ENCODE results near the gene MYO3B.

The MYO3B gene

GRCh38 chr2:170177950-170178781 lies at the start of gene MYO3B:
TSS of gene MYO3B (plus strand) at chr2:170178147. CDS start at chr2:170178288, 141 bp downstream.
- peak in 2 of 3 experiments; percentile 0 to 11 for DNase-seq

DNA sequence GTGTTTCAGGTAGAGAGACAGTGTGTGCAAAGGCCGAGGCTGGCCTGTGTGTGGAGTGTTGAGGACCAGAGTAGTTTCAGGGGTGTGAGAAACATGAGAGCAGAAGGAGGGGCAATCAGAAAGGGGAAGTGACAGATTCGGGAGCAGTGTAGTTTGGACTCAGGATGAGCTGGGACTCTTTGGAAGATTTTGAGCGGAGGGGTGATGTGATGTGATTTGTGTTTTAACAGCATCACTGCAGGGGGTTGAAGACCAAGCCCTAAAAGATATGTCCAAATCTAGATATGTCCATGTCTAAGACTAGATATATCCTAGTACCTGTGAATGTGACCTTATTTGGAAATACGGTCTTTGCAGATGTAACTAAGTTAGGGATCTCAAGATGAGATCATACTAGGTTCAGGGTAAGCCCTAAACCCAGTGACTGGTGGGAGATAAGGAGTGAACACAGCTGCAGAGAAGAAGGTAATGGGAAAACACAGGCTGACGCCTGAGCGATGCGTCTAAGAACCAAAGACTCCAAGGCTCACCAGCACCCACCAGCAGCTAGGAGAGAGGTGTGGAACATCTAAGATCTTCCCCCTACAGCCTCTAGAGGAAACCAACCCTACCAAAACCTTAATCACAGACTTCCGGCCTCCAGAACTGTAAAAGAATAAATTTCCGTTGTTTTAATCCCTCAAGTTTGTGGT lies 38.5 kb upstream of the MYO3B start:
- DNase-seq: no peak

GRCh38 chr2:170140561-170140960 lies 37.4 kb upstream of the MYO3B start:
- no peak for DNase-seq

DNA sequence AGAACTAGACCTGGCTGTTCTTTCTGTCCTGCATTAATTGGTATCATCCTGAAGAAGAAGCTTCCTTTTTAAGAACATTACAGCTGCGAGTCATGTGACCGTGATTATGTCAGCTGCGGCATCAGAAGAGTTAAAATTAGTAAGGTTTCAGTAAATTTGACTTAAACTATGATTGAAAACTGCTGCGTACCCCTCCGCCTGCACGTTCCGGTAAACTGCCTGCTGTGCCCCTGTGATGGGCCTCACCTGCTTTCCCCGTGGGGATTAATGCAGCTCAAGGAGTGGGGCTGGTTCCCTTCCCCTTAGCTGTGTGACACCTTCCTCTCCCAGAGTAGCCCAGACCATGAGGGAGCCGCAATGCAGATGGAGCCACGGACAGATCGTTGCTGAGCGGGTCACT lies 36.1 kb upstream of the MYO3B start:
- no peak for DNase-seq

DNA sequence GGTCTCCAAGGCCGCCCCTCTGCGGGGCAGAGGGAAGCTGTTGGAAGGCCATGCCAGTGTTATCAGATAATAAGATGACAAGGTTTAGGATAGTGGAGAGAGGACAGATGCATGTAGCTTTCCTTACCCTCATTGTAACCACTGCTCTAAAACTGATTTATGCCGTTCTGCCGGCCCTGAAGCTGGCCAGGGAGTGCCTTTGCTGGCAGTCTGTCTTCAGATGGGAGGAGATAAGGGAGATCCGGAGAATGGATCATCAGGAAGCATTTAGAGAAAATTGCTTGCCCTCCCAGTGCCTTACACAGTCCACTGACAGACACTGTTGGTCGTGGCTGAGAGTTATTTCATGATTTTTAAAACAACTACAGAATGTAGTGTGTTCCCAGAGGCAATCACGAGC lies 35.4 kb upstream of the MYO3B start:
- no peak for DNase-seq

DNA sequence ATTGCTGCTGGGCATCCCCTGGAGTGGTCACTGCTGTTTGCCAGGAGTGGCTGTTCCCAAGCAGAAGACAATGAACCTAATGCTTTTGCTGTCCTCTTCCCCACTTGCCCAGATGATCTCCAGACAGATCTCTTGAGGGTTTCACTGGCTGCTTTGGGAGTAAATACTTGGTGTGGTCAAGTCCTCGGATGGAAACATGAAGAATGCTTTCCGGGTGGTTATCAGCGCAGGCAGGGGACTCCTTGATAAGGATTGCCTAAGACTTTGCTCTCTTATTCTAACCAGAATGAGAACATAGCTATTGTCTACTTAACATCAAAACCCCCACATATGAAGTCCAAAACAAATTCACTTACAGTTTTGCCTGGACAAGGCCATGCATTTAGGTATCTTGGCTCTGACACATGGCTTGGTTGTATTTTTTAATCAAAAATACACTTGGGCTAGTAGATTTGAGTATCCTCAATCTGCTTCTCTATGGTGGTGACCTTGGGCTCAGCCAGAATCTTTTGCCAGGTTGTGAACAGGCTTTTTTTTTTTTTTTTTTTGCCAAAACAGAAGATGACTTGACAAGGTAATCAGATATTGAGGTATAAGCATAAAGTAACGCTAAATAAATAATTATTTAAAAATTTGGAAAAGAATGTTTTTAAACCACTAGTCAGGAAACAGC lies 34.8 kb upstream of the MYO3B start:
- no peak for DNase-seq

DNA sequence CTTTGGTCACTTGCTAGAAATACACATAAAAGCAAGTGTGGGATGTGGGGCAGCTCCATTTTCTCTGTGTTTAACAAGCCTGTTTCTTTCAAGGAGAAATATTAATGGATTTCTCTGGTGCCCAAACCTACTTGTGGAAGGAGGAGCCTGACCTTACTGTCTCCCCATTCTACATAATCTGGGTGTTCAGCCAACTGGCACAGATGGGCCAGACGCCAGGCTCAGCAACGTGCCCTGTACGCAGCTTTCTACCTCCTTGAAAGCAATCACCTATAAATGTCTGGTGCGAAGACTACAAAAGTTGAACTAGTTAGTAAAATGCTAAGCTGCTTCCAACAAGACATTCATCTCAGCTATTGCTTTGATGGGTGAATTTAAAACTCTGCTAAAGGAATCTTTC lies 33.2 kb upstream of the MYO3B start:
- DNase-seq: no peak

GRCh38 chr2:170145191-170145590 lies 32.8 kb upstream of the MYO3B start:
- no peak for DNase-seq

DNA sequence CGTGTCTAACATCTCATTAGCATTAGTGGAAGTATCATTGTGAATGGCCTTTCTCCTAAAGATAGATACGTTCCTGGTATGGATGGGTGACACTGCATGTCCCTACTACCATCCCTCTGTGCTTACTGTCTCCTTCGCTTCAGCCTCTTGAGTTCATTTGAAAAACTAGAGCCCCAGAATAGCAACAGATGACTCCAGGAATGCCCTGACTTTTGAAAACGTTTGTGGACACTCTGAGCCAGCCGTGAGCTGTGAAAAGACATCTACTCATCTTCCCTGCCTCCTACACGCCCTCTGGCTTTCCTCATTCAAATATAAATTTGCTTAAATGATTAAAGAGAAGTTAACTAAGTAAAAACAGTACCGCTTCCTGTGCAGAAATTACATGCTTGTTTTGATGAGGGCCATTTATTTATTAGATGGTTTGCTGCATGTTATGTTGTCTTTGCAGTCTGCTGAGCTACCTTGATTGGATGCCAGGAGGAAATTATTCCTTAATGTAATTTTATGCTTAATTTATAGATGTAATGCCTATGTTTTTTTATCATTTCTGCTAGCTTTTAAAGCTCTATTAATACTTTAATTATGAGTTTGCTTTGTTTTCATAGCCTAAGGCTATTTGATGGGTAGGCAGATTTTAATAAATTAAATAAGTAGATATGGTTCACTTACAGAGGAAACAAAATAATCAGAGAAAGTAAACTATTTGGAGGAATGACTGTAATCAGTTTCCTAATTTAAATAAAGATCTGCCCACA lies 32.1 kb upstream of the MYO3B start:
- DNase-seq: no peak

DNA sequence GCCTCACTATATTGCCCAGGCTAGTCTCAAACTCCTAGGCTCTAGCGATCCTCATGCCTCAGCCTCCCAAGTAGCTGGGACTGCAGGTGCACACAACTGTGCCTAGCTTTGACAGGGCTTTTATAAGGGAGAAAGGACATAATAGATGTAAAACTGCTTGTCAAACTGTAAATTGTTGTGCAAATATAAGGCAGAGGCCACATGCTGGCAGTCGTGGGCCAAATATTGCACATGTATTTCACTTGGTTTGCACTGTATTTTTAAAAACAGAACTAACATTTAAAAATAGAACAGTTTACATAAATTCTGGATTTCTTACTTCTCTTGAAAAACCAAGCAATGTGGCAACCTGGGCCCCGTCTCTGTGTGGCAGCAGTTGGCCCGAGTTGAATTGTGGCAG lies 31.2 kb upstream of the MYO3B start:
- DNase-seq: peak in 1 of 3 experiments; percentile 8

DNA sequence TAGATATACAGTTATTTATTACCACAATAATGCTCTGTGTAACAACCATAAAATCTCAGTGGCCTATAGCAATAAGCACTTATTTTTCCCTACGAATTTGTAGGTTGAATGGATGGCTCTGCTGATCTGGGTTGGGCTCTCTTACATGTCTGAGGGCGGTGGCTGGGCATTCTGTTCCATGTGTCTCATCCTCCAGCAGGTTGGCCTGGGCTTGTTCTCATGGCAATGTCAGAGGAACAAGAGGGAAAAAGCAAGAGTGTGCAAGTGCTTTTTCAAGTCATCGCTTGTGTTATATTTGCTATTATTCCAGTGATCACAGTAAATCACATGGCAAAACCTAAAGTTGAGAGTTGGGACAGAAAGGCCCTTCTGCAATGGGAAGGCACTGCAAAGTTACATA lies 30.4 kb upstream of the MYO3B start:
- no peak for DNase-seq

- no peak for DNase-seq
Measured at GRCh38 chr2:170148161-170148560, 29.8 kb upstream of the MYO3B start.

DNA sequence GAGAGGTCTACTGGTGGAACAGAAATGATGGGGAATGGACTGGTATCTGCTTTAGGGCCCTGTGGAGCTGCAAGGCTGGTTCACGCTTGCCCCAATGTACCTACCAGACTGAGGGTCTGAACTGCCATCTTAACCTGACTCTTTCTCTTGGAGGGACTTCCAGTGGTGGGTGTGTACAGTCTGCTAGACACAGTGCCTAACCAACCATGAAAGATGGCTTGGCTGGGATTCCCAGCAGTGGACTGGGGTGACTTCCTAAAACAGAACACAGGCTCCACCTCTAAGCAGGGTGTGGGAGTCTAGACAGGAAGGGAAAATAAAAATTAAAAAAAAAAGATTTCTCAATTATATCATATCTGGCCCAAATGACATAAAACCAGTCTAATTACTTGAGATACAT lies 25.5 kb upstream of the MYO3B start:
- no peak for DNase-seq

- peak in 1 of 3 experiments; percentile 4 for DNase-seq
Measured at GRCh38 chr2:170155022-170155722, 22.8 kb upstream of the MYO3B start.

- no peak for DNase-seq
Measured at GRCh38 chr2:170155723-170156253, 22.2 kb upstream of the MYO3B start.

DNA sequence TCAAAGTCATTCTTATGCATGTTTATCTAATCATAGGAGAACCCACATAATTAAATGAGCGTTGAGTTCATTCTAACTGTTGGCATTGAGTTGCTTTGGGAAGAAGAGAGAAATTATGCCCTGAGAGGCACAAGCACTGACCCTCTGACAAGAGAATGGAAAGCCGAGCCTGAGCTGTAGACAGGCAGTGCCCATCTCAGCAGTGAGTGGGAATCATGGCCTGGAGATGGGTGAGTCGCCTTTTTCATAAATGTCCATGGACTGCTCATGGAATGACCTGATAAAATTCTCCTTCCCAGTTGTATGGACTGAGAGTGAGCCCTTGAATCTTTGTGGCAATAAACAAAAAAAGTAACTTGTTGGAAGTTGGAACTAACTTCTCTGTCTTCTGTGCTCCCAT lies 21.4 kb upstream of the MYO3B start:
- no peak for DNase-seq

DNA sequence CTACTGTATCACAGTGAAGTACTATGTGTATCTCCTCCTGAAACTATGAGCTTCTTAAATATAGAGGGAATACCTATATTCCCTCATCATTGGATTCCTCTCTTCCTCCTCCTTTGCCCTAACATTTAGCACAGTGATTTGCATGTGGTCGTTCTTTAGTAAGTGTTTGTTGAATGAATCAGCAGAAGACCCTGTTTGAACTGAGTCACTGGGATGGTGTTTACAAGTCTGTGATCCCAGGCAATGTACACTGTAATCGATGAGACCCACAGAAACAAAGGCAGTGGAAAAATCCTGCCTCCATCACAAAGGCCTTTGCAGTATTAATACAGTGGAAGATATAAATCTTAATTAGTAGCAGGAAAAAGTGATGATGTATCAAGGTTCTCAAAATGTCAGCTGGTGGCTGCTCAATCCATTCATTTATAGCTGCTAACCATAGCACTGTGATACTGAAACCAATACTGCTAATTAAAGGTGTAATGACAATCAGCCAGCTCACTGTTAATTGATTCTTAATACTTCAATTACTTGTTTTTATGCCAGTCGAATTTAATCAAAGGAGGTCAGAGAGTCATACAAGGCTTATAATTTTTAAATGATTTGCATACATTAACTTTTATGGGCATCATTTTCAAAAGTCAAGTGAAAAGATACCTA lies 20.8 kb upstream of the MYO3B start:
- DNase-seq: peak in 1 of 3 experiments; percentile 0

- no peak for DNase-seq
Measured at GRCh38 chr2:170159060-170159459, 18.9 kb upstream of the MYO3B start.

DNA sequence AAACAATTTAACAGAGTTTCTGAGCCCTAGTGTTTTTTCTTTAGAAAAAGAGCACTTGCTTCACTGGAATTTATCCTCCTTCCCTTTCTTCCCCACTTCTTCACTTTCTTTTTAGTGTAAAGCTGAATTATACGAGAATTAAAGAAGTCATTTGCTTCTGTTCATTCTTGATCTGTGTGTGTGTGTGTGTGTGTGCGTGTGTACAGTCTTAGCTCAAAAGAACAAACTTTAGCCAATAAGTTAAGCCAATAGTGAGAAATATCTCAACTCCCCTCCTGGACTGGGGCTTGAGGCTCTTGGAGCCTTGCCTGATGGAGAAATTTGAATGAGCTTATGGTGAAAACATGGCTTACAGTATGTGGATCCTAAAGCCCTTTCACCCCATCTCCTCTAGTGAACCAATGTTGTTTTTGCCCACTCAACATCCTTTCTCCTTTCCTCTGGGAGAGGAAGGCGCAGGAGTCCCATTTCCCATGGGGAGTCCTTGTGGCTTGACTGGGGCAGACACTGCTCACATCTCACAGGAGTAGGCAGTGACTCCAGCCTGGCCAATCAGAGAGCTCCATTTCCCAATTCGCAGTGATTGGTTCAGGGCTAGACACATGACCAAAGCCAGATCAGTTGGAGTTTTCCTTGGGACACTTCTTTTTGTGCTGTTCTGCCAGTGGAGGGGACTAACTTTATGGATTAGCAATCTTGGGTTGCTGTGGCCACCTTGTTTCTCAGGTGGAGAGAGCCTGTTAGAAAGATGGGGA lies 16.3 kb upstream of the MYO3B start:
- DNase-seq: no peak

- DNase-seq: no peak
Measured at GRCh38 chr2:170162271-170162632, 15.7 kb upstream of the MYO3B start.

All from NCI-H1417 (cell line).